GM12878 (cell line): ENCODE results near the gene TBC1D23. TPM values are rescaled to one million over a fixed set of nuclear protein-coding genes. Genes with fewer than 3 reads are reported as not detected.

ENCODE experiments used
- ATAC-seq: fragments of 200-7000 bp; cut with Tn5 transposase; 3 replicates; pipeline ENCODE4 v1.9.1; 2020; ENCODE audit warnings: mild to moderate bottlenecking, moderate library complexity
- BruUV-seq: library from RNA; stranded (reverse); fragments of 400-500 nt; replicated peaks from 2 replicates; lab custom pipeline; 2021; lab: Mats Ljungman, UMichigan
- CTCF ChIA-PET: fragments of 300-600 bp; sonication (Branson Sonifier 250); formaldehyde crosslinking; extraction: SDS; loops from one replicate; lab custom pipeline; 2021; ENCODE audit warnings: inconsistent platforms; lab: Yijun Ruan, JAX
- POLR2A ChIA-PET: fragments of 350-600 bp; formaldehyde crosslinking; extraction: SDS; loops from one replicate; lab custom pipeline; 2021; ENCODE audit warnings: inconsistent platforms; lab: Charles Lee
- RAD21 ChIA-PET: fragments of 300-600 bp; sonication (Branson Sonifier 250); formaldehyde crosslinking; loops from one replicate; lab custom pipeline; 2023; ENCODE audit warnings: antibody characterized with exemption; ENCODE audit not compliant: unreplicated experiment; lab: Charles Lee
- SMC1A ChIA-PET: fragments of 300-600 bp; sonication (Branson Sonifier 250); formaldehyde crosslinking; loops from one replicate; lab custom pipeline; 2023; ENCODE audit not compliant: unreplicated experiment, uncharacterized antibody; lab: Charles Lee
- DNase-seq: peaks from one replicate; pipeline ENCODE4 v3.0.0-alpha.2; 2011; ENCODE audit warnings: low read depth, low spot score
- FAIRE-seq: peaks from 3 replicates; lab custom pipeline; 2011; peaks lifted over from hg19 to GRCh38; lab: Jason Lieb, UNC
- H2AFZ ChIP-seq: 2 replicates; pipeline ENCODE4 v1.6.0; 2011; ENCODE audit warnings: low read depth, low read length, control low read depth; ENCODE audit not compliant: control insufficient read depth
- H3K27ac ChIP-seq: 2 replicates; pipeline ENCODE4 v1.5.1; 2011; ENCODE audit warnings: control low read depth; ENCODE audit not compliant: control insufficient read depth, insufficient read depth
- H3K27me3 ChIP-seq, 2 experiments: replicated peaks in 1 of 2; 2 replicates each; pipeline versions ENCODE4 v1.6.0 to v1.6.1; 2011; ENCODE audit warnings: low read length in 1 of 2; ENCODE audit not compliant: control insufficient read depth in 2 of 2, insufficient read depth in 2 of 2
- H3K36me3 ChIP-seq, 2 experiments: 2 replicates each; pipeline ENCODE4 v1.5.1; 2011; ENCODE audit warnings: low read length in 1 of 2; ENCODE audit not compliant: control insufficient read depth in 2 of 2, insufficient read depth in 2 of 2
- H3K4me1 ChIP-seq: 2 replicates; pipeline ENCODE4 v1.6.1; 2011; ENCODE audit warnings: mild to moderate bottlenecking, low read length, moderate library complexity, mixed read lengths; ENCODE audit not compliant: control insufficient read depth, insufficient read depth
- H3K4me2 ChIP-seq: 2 replicates; pipeline ENCODE4 v1.6.0; 2011; ENCODE audit warnings: control low read depth; ENCODE audit not compliant: control insufficient read depth, insufficient read depth
- H3K4me3 ChIP-seq: fragments of 200-600 bp; sonication (generic); 2 replicates; pipeline ENCODE4 v1.5.1; 2016
- H3K79me2 ChIP-seq: 2 replicates; pipeline ENCODE4 v1.6.0; 2011; ENCODE audit warnings: low read length; ENCODE audit not compliant: control insufficient read depth, insufficient read depth
- H3K9ac ChIP-seq: 2 replicates; pipeline ENCODE4 v1.8.0; 2011; ENCODE audit warnings: low read length, control low read depth, mixed read lengths; ENCODE audit not compliant: control insufficient read depth, insufficient read depth
- H3K9me3 ChIP-seq: replicated peaks from 3 replicates; pipeline ENCODE4 v1.5.1; 2011; ENCODE audit warnings: mild to moderate bottlenecking, low read length; ENCODE audit not compliant: control insufficient read depth, insufficient read depth
- H4K20me1 ChIP-seq: 2 replicates; pipeline ENCODE4 v1.6.0; 2011; ENCODE audit not compliant: control insufficient read depth, insufficient read depth
- CBX5 ChIP-seq: sonication (generic); IDR thresholded peaks from 2 replicates; pipeline ENCODE4 v1.6.1; 2016; ENCODE audit warnings: low read depth, moderate library complexity, mild to moderate bottlenecking, inconsistent platforms
- FOXM1 ChIP-seq: IDR thresholded peaks from 2 replicates; pipeline ENCODE4 v1.6.1; 2012; ENCODE audit warnings: low read depth, mild to moderate bottlenecking, inconsistent platforms, low read length, moderate library complexity
- HCFC1 ChIP-seq: fragments of 150-350 bp; IDR thresholded peaks from 2 replicates; pipeline ENCODE4 v1.6.1; 2014; ENCODE audit warnings: low read length
- IKZF2 ChIP-seq, 2 experiments: fragments of 450-650 bp; IDR thresholded peaks; 2 replicates each; pipeline ENCODE4 v1.6.1; 2017; ENCODE audit warnings: mild to moderate bottlenecking in 2 of 2, moderate library complexity in 2 of 2
- KDM1A ChIP-seq: fragments of 200-600 bp; sonication (generic); IDR thresholded peaks from 2 replicates; pipeline ENCODE4 v1.6.1; 2016; ENCODE audit warnings: borderline replicate concordance
- LARP7 ChIP-seq: fragments of 450-650 bp; IDR thresholded peaks from 2 replicates; pipeline ENCODE4 v1.6.1; 2017; ENCODE audit warnings: mild to moderate bottlenecking
- RAD21 ChIP-seq: IDR thresholded peaks from 2 replicates; pipeline ENCODE4 v1.6.1; 2011; ENCODE audit warnings: mild to moderate bottlenecking, low read depth, low read length, moderate library complexity; ENCODE audit not compliant: insufficient read depth
- RELB ChIP-seq: fragments of 450-650 bp; IDR thresholded peaks from 2 replicates; pipeline ENCODE4 v1.6.1; 2017; ENCODE audit warnings: low read depth, mild to moderate bottlenecking, moderate library complexity
- RUNX3 ChIP-seq: IDR thresholded peaks from 2 replicates; pipeline ENCODE4 v1.6.1; 2012; ENCODE audit warnings: low read length, inconsistent platforms
- SKIL ChIP-seq: fragments of 450-650 bp; IDR thresholded peaks from 2 replicates; pipeline ENCODE4 v1.6.1; 2017; ENCODE audit warnings: mild to moderate bottlenecking, low read depth, inconsistent platforms; ENCODE audit not compliant: poor library complexity, severe bottlenecking
- SMAD5 ChIP-seq: IDR thresholded peaks from 2 replicates; pipeline ENCODE4 v1.6.1; 2016; ENCODE audit warnings: antibody characterized with exemption, low read depth
- SMC3 ChIP-seq: IDR thresholded peaks from 2 replicates; pipeline ENCODE4 v1.6.1; 2011; ENCODE audit warnings: low read length, improper control_type of control experiment, borderline replicate concordance
- SREBF2 ChIP-seq: IDR thresholded peaks from 2 replicates; pipeline ENCODE4 v1.6.1; 2012; ENCODE audit warnings: mild to moderate bottlenecking, low read length
- SUZ12 ChIP-seq: fragments of 200-600 bp; sonication (generic); IDR thresholded peaks from one replicate; pipeline ENCODE4 v1.6.1; 2018; ENCODE audit warnings: antibody characterized with exemption, mild to moderate bottlenecking; ENCODE audit not compliant: unreplicated experiment
- TCF7 ChIP-seq: IDR thresholded peaks from 2 replicates; pipeline ENCODE4 v1.6.1; 2014; ENCODE audit warnings: antibody characterized with exemption, borderline replicate concordance
- ZBTB11 ChIP-seq: fragments of 450-650 bp; formaldehyde crosslinking; IDR thresholded peaks from 2 replicates; pipeline ENCODE4 v1.5.0; 2022; ENCODE audit warnings: mild to moderate bottlenecking, missing genetic modification characterization
- ZNF217 ChIP-seq: fragments of 450-650 bp; IDR thresholded peaks from 2 replicates; pipeline ENCODE4 v1.6.1; 2017; ENCODE audit warnings: antibody characterized with exemption, mild to moderate bottlenecking
- ZNF274 ChIP-seq: IDR thresholded peaks from one replicate; pipeline ENCODE4 v1.8.0; 2011; ENCODE audit not compliant: insufficient read length, insufficient read depth
- ZNF384 ChIP-seq: IDR thresholded peaks from 2 replicates; pipeline ENCODE4 v1.6.1; 2012; ENCODE audit warnings: low read depth, mild to moderate bottlenecking, low read length, improper control_type of control experiment, borderline replicate concordance
- WGBS: methylation state at CpG from one replicate; pipeline ENCODE4 v1.1.6; 2016; ENCODE audit warnings: low lambda C conversion rate; ENCODE audit not compliant: insufficient replicate concordance, insufficient coverage; ENCODE audit errors: missing lambda C conversion rate; 5-methylcytosine and 5-hydroxymethylcytosine counted together
- in situ Hi-C: fragments of 300-500 bp; cut with MboI; formaldehyde crosslinking; loops from 9 replicates; pipeline ENCODE4 v1.14.3; 2018; ENCODE audit warnings: mixed read lengths
- intact Hi-C: fragments of 100-400 bp; cut with micrococcal nuclease; formaldehyde crosslinking; loops from one replicate; pipeline ENCODE4 v1.14.2; 2022; ENCODE audit not compliant: unreplicated experiment
- polyA plus RNA-seq, 11 experiments: library from polyadenylated mRNA; depleted of rRNA in 4 of 11; unstranded in 6 of 11; stranded (reverse) in 5 of 11; fragments of >200 nt; fragmentation: Nextera tagmentation in 4 of 11; fragmentation: Illumina TruSeq in 1 of 11; extraction: Ambion mirVana in 4 of 11; extraction: Trizol in 1 of 11; gene quantifications; 1 replicate in 1 of 11; 2 replicates in 10 of 11; pipeline versions ENCODE4 v1.2.1 to v1.2.3, GENCODE V29; 2011 to 2016; ENCODE audit warnings: inconsistent platforms in 2 of 11, missing spikeins in 2 of 11, low read depth in 1 of 11
- total RNA-seq, 4 experiments: library from RNA; depleted of rRNA in 3 of 4; stranded (reverse); fragments of >200 nt in 3 of 4; fragmentation: Illumina TruSeq in 1 of 4; extraction: Trizol in 1 of 4; gene quantifications; 2 replicates each; pipeline versions ENCODE4 v1.2.1 to v1.2.3, GENCODE V29; 2013 to 2021

TBC1D23 gene
- total and polyA plus RNA-seq, 10 of the 15 experiments (the other 5 are each of a cell fraction or from before 2014, with no cell fraction given), result 8.2 to 23.2 (median 16.6) TPM

GRCh38 chr3:100316641-100317069 is 55.9 kb downstream of the TBC1D23 start:
- no peaks in the 10 kb centered on the region for H3K27me3 ChIP-seq
- ChIA-PET RAD21 (interaction anchor here (0.7 to 2.9 kb wide), 24 partner anchors 15 to 485 kb away, joined by 3 to 37 read pairs (median 4); partner anchors contain the start of genes LNP1 and TMEM45A), CTCF (interaction anchor here (0.6 to 4.2 kb wide), 47 partner anchors 10 to 1371 kb away, joined by 3 to 43 read pairs (median 4); partner anchors contain the start of gene LNP1), SMC1A (interaction anchor here (0.8 to 3.8 kb wide), 28 partner anchors 11 to 485 kb away, joined by 3 to 50 read pairs (median 4); partner anchors contain the start of genes LNP1, NIT2, TMEM45A and TOMM70), POLR2A (interaction anchor here (0.5 to 1.6 kb wide), 6 partner anchors 15 to 1374 kb away, joined by 3 to 6 read pairs (median 4); partner anchors contain the start of genes LNP1 and TOMM70)
- no peaks in the 10 kb centered on the region for H4K20me1 ChIP-seq
- H3K9ac ChIP-seq, result no peak overlapping the region
- 55% methylated on average over 8 of the region's 8 CpGs for WGBS
- H3K36me3 ChIP-seq, result peaks cover 0 to 2% of the 10 kb centered on the region in 2 experiments; a peak in 1 of 4 replicates
- H3K4me3 ChIP-seq, result no peak overlapping the region
- H2AFZ ChIP-seq, result no peak overlapping the region; the same call in 1 of the 2 replicates
- no peaks in the 10 kb centered on the region for H3K9me3 ChIP-seq
- H3K27ac ChIP-seq, result no peak overlapping the region
- no peak overlapping the region for H3K4me2 ChIP-seq
- H3K79me2 ChIP-seq, result no peaks in the 10 kb centered on the region
- intact Hi-C loops (loop anchor here (1.0 to 10.0 kb wide), 4 partner anchors 146 to 398 kb away; no protein-coding TSS in a partner anchor), in situ Hi-C loops (no loop called here)
- H3K4me1 ChIP-seq, result peaks cover 3% of the 10 kb centered on the region; the same call in 1 of the 2 replicates
- no TSS peak for BruUV-seq
- FAIRE-seq (peak; percentile 44), ATAC-seq (peak; percentile 80), DNase-seq (no peak)
- TF ChIP-seq SMAD5, result no peak
- peak; percentile 19 for TF ChIP-seq SKIL
- no peak for TF ChIP-seq CBX5
- no peak for TF ChIP-seq FOXM1
- no peak for TF ChIP-seq SREBF2
- TF ChIP-seq KDM1A, result no peak
- no peak for TF ChIP-seq SUZ12
- TF ChIP-seq ZNF384, result peak; percentile 75
- TF ChIP-seq IKZF2 (IDR thresholded peaks at IDR 0.05), result no peak
- peak; percentile 82 for TF ChIP-seq RUNX3
- no peak for TF ChIP-seq ZBTB11 (CRISPR knock-in tag)
- TF ChIP-seq SMC3, result peak; percentile 68; the same call in 1 of the 2 replicates
- no peak for TF ChIP-seq RELB
- no peak for TF ChIP-seq TCF7
- no peak for TF ChIP-seq ZNF274
- TF ChIP-seq RAD21, result peak; percentile 81
- no peak for TF ChIP-seq LARP7
- TF ChIP-seq ZNF217, result no peak
- no peak for TF ChIP-seq HCFC1
